ENCODE data around the gene ARMC6.
"Not testable (repeated sequence)": the region's sequence is repeated elsewhere in the genome, so short reads cannot be mapped to it uniquely, and the experiment has no call there.

- not testable (repeated sequence) for TF ChIP-seq CTCF, POLR2A (IDR thresholded peaks at IDR 0.05)
These were observed 69.2 kb downstream of the ARMC6 start for GRCh38 chr19:19102566-19102965.
